ENCODE measurements around the gene AP3B1. TPM values are rescaled to one million over a fixed set of nuclear protein-coding genes. Genes with fewer than 3 reads are reported as not detected.
"Not testable (repeated sequence)": the region's sequence is repeated elsewhere in the genome, so short reads cannot be mapped to it uniquely, and the experiment has no call there.

The AP3B1 gene
- total RNA-seq, 1 experiment from 2014 or later = 64.6 TPM

GRCh38 chr5:78070691-78071090, 223.8 kb downstream of the AP3B1 start:
- DNase-seq (ENCODE audit: low read depth) = not testable (repeated sequence)

GRCh38 chr5:78067581-78067980, 226.9 kb downstream of the AP3B1 start:
- not testable (repeated sequence) for DNase-seq (ENCODE audit: low read depth)

GRCh38 chr5:78066722-78067121, 227.8 kb downstream of the AP3B1 start:
- DNase-seq (ENCODE audit: low read depth) = not testable (repeated sequence)

GRCh38 chr5:78065663-78066062, 228.8 kb downstream of the AP3B1 start:
- DNase-seq (ENCODE audit: low read depth) = no peak

GRCh38 chr5:78064941-78065472, 229.5 kb downstream of the AP3B1 start:
- DNase-seq (ENCODE audit: low read depth) = peak; percentile 14

- no peak for DNase-seq (ENCODE audit: low read depth)
Measured at GRCh38 chr5:78063495-78063894, 231.0 kb downstream of the AP3B1 start.

GRCh38 chr5:78062645-78063044, 231.9 kb downstream of the AP3B1 start:
- DNase-seq (ENCODE audit: low read depth) = no peak

- peak; percentile 33 for DNase-seq (ENCODE audit: low read depth)
Measured at GRCh38 chr5:78060421-78060820, 234.1 kb downstream of the AP3B1 start.

- peak; percentile 17 for DNase-seq (ENCODE audit: low read depth)
Measured at GRCh38 chr5:78058625-78059024, 235.9 kb downstream of the AP3B1 start.

- DNase-seq (ENCODE audit: low read depth) = no peak
Measured at GRCh38 chr5:78056901-78057514, 237.5 kb downstream of the AP3B1 start.

- no peak for DNase-seq (ENCODE audit: low read depth)
Measured at GRCh38 chr5:78056053-78056452, 238.4 kb downstream of the AP3B1 start.

GRCh38 chr5:78050888-78051287, 243.6 kb downstream of the AP3B1 start:
- DNase-seq (ENCODE audit: low read depth) = peak; percentile 8

- not testable (repeated sequence) for DNase-seq (ENCODE audit: low read depth)
Measured at GRCh38 chr5:78046823-78047222, 247.7 kb downstream of the AP3B1 start.

- DNase-seq (ENCODE audit: low read depth) = no peak
Measured at GRCh38 chr5:78046006-78046405, 248.5 kb downstream of the AP3B1 start.

GRCh38 chr5:78041805-78042204, 252.7 kb downstream of the AP3B1 start:
- DNase-seq (ENCODE audit: low read depth) = no peak

- no peak for DNase-seq (ENCODE audit: low read depth)
Measured at GRCh38 chr5:78025540-78025939, 269.0 kb downstream of the AP3B1 start.

- DNase-seq (ENCODE audit: low read depth) = no peak
Measured at GRCh38 chr5:78019744-78020143, 274.8 kb downstream of the AP3B1 start.

GRCh38 chr5:78016863-78017529, 277.5 kb downstream of the AP3B1 start:
- DNase-seq (ENCODE audit: low read depth) = no peak

- DNase-seq (ENCODE audit: low read depth) = peak; percentile 71
Measured at GRCh38 chr5:78009937-78010527, 284.5 kb downstream of the AP3B1 start.

- DNase-seq (ENCODE audit: low read depth) = peak; percentile 46
Measured at GRCh38 chr5:78008356-78008967, 286.0 kb downstream of the AP3B1 start.

- DNase-seq (ENCODE audit: low read depth) = no peak
Measured at GRCh38 chr5:78007233-78007632, 287.3 kb downstream of the AP3B1 start.

- no peak for DNase-seq (ENCODE audit: low read depth)
Measured at GRCh38 chr5:78006449-78006848, 288.0 kb downstream of the AP3B1 start.

Data from LHCN-M2 (cell line).